Chondrocyte (in vitro differentiated cells): Measurements from ENCODE around the gene PRX. TPM values are rescaled to one million over a fixed set of nuclear protein-coding genes. Genes with fewer than 3 reads are reported as not detected.

Experiments used
- DNase-seq: peaks from one replicate; pipeline ENCODE4 v3.0.0; 2021; ENCODE audit warnings: mixed read lengths, low spot score
- H3K27ac Mint-ChIP-seq: one replicate; pipeline ENCODE4 v1.8.0; 2021; ENCODE audit warnings: mild to moderate bottlenecking, moderate library complexity, mixed read lengths; ENCODE audit not compliant: unreplicated experiment
- H3K27me3 Mint-ChIP-seq: 2 replicates; pipeline ENCODE4 v1.8.0; 2021; ENCODE audit warnings: low read depth, mixed read lengths
- H3K36me3 Mint-ChIP-seq: 2 replicates; pipeline ENCODE4 v1.8.0; 2021; ENCODE audit warnings: low read depth, mixed read lengths
- H3K4me1 Mint-ChIP-seq: 2 replicates; pipeline ENCODE4 v1.8.0; 2021; ENCODE audit warnings: low read depth, mild to moderate bottlenecking, mixed read lengths
- H3K4me3 Mint-ChIP-seq: one replicate; pipeline ENCODE4 v1.8.0; 2021; ENCODE audit warnings: mild to moderate bottlenecking, moderate library complexity, mixed read lengths; ENCODE audit not compliant: unreplicated experiment
- H3K9me3 Mint-ChIP-seq: 2 replicates; pipeline ENCODE4 v1.8.0; 2021; ENCODE audit warnings: low read depth, mixed read lengths
- total RNA-seq: library from RNA; stranded (reverse); gene quantifications from 3 replicates; pipeline ENCODE4 v1.2.1, GENCODE V29; 2021
- TF ChIP-seq, protein P1 (sequence below): fragments of 200-600 bp; sonication (generic); IDR thresholded peaks from 2 replicates; pipeline ENCODE4 v1.5.0; 2021; ENCODE audit warnings: antibody characterized with exemption, mild to moderate bottlenecking, moderate library complexity

PRX gene
- total RNA-seq, 1 donor from 2014 or later: 4.9 TPM

GRCh38 chr19:40363069-40363468 is 50.1 kb downstream of the PRX start:
- no peak for DNase-seq
- Mint-ChIP-seq H3K27ac (peak overlapping the region; percentile 2), H3K4me3 (no peak overlapping the region)

DNA sequence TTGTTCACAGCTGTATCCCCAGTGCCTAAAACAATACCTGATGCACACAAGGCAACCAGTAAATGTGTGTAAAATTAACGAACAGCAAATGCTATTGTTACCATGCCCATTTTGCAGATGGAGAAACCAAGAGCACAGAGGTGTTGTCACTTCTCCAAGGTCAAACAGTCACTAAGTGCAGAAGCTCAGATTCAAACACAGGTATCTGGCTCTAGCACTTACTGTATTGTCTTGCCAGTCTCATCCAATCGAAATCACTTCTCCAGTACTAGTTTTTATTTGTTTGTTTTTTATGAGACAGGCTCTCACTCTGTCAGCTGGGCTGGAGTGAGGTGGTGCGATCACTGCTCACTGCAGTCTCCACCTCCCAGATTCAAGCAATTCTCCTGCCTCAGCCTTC is 51.0 kb downstream of the PRX start:
- peaks cover 25% of the 10 kb centered on the region for H3K4me1 Mint-ChIP-seq
- TF ChIP-seq, protein P1, sequence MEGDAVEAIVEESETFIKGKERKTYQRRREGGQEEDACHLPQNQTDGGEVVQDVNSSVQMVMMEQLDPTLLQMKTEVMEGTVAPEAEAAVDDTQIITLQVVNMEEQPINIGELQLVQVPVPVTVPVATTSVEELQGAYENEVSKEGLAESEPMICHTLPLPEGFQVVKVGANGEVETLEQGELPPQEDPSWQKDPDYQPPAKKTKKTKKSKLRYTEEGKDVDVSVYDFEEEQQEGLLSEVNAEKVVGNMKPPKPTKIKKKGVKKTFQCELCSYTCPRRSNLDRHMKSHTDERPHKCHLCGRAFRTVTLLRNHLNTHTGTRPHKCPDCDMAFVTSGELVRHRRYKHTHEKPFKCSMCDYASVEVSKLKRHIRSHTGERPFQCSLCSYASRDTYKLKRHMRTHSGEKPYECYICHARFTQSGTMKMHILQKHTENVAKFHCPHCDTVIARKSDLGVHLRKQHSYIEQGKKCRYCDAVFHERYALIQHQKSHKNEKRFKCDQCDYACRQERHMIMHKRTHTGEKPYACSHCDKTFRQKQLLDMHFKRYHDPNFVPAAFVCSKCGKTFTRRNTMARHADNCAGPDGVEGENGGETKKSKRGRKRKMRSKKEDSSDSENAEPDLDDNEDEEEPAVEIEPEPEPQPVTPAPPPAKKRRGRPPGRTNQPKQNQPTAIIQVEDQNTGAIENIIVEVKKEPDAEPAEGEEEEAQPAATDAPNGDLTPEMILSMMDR: no peak
- peaks cover 8% of the 10 kb centered on the region for H3K36me3 Mint-ChIP-seq
- H3K27ac Mint-ChIP-seq: no peak overlapping the region
- no peaks in the 10 kb centered on the region for H3K9me3 Mint-ChIP-seq
- H3K4me3 Mint-ChIP-seq: no peak overlapping the region
- no peak for DNase-seq
- H3K27me3 Mint-ChIP-seq: no peaks in the 10 kb centered on the region

More at GRCh38 chr19:40363069-40363468, 50.1 kb downstream of the PRX start:
- Mint-ChIP-seq H3K36me3 (peaks cover 8% of the 10 kb centered on the region), H3K27me3 (no peaks in the 10 kb centered on the region), H3K4me1 (peaks cover 25% of the 10 kb centered on the region), H3K9me3 (no peaks in the 10 kb centered on the region)
- TF ChIP-seq, protein P1: no peak

- TF ChIP-seq, protein P1: no peak
- no peak overlapping the region for H3K27ac Mint-ChIP-seq
- DNase-seq: no peak
Measured at GRCh38 chr19:40360708-40361241, 52.4 kb downstream of the PRX start.

GRCh38 chr19:40360020-40360707 is 53.0 kb downstream of the PRX start:
- Mint-ChIP-seq H3K27me3 (no peaks in the 10 kb centered on the region), H3K9me3 (no peaks in the 10 kb centered on the region), H3K36me3 (peaks cover 5% of the 10 kb centered on the region), H3K4me1 (peaks cover 13% of the 10 kb centered on the region), H3K27ac (no peak overlapping the region), H3K4me3 (no peak overlapping the region)
- TF ChIP-seq, protein P1: no peak
- no peak for DNase-seq

More at GRCh38 chr19:40360708-40361241, 52.4 kb downstream of the PRX start:
- no peak overlapping the region for H3K4me3 Mint-ChIP-seq
- no peaks in the 10 kb centered on the region for H3K9me3 Mint-ChIP-seq
- H3K27me3 Mint-ChIP-seq: no peaks in the 10 kb centered on the region
- H3K36me3 Mint-ChIP-seq: peaks cover 5% of the 10 kb centered on the region
- peaks cover 15% of the 10 kb centered on the region for H3K4me1 Mint-ChIP-seq

- no peak overlapping the region for H3K4me3 Mint-ChIP-seq
- TF ChIP-seq, protein P1: no peak
- H3K27me3 Mint-ChIP-seq: no peaks in the 10 kb centered on the region
- H3K4me1 Mint-ChIP-seq: peaks cover 9% of the 10 kb centered on the region
- DNase-seq: no peak
- no peak overlapping the region for H3K27ac Mint-ChIP-seq
- H3K9me3 Mint-ChIP-seq: no peaks in the 10 kb centered on the region
- peaks cover 5% of the 10 kb centered on the region for H3K36me3 Mint-ChIP-seq
Measured at GRCh38 chr19:40358773-40359172, 54.4 kb downstream of the PRX start.
